IMR-90 (cell line): Measurements from ENCODE around the gene UBA1.

Source experiments
- BHLHE40 ChIP-seq: fragments of 150-350 bp; IDR thresholded peaks from 2 replicates; pipeline ENCODE4 v1.6.1; 2016; ENCODE audit warnings: mild to moderate bottlenecking, low read depth, low read length
- MAFK ChIP-seq: IDR thresholded peaks from 2 replicates; pipeline ENCODE4 v1.6.1; 2012; ENCODE audit warnings: low read depth, low read length, improper control_type of control experiment
- POLR2A ChIP-seq: IDR thresholded peaks from 2 replicates; pipeline ENCODE4 v1.6.1; 2012; ENCODE audit warnings: mild to moderate bottlenecking, low read depth, low read length
- RAD21 ChIP-seq: IDR thresholded peaks from 2 replicates; pipeline ENCODE4 v1.6.1; 2012; ENCODE audit warnings: low read length, improper control_type of control experiment
- RCOR1 ChIP-seq: IDR thresholded peaks from 2 replicates; pipeline ENCODE4 v1.6.1; 2012; ENCODE audit warnings: mild to moderate bottlenecking, low read length, improper control_type of control experiment; ENCODE audit not compliant: insufficient replicate concordance
- RFX5 ChIP-seq: IDR thresholded peaks from 2 replicates; pipeline ENCODE4 v1.8.0; 2012; ENCODE audit warnings: low read depth, mild to moderate bottlenecking, low read length, moderate library complexity
- SMC3 ChIP-seq: fragments of 150-350 bp; IDR thresholded peaks from 2 replicates; pipeline ENCODE4 v1.6.1; 2016; ENCODE audit warnings: low read depth, mild to moderate bottlenecking, antibody characterized with exemption, low read length, moderate library complexity
- TF ChIP-seq, protein P1 (sequence below): conservative IDR thresholded peaks from 2 replicates; pipeline ENCODE4 v1.5.1; 2012; ENCODE audit warnings: mild to moderate bottlenecking, low read depth, low read length, improper control_type of control experiment
- TF ChIP-seq, protein P2 (sequence below): fragments of 150-350 bp; IDR thresholded peaks from 2 replicates; pipeline ENCODE4 v1.6.1; 2017; ENCODE audit warnings: mild to moderate bottlenecking, antibody characterized with exemption, low read length, low read depth

DNA sequence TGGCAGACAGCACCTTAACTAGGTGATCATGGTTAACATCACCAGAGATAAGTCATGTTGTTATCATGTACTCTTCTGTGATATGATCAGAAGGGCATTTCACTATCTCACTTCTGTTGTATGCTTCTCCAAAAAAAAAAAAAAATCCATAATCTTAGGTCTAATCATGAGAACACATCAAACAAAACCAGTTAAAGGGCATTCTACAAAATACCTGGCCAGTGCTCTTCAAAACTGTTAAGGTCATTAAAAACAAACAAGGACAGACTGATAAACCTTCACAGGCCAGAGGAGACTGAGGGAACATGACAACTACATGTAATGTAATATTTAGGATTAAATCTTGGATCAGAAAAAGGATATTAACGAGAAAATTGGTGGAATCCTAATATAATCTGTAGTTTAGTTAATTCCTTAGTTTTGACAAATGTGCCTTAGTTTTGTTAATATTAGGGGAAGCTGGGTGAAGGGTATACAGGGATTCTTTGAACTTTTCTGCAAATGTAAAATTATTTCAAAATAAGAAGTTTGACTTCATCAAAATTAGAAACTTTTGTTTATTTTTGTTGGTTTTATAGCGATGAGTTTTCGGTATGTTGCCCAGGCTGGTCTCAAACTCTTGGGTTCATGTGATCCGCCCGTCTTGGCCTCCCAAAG is 30.6 kb upstream of the UBA1 start:
- TF ChIP-seq, protein P1, sequence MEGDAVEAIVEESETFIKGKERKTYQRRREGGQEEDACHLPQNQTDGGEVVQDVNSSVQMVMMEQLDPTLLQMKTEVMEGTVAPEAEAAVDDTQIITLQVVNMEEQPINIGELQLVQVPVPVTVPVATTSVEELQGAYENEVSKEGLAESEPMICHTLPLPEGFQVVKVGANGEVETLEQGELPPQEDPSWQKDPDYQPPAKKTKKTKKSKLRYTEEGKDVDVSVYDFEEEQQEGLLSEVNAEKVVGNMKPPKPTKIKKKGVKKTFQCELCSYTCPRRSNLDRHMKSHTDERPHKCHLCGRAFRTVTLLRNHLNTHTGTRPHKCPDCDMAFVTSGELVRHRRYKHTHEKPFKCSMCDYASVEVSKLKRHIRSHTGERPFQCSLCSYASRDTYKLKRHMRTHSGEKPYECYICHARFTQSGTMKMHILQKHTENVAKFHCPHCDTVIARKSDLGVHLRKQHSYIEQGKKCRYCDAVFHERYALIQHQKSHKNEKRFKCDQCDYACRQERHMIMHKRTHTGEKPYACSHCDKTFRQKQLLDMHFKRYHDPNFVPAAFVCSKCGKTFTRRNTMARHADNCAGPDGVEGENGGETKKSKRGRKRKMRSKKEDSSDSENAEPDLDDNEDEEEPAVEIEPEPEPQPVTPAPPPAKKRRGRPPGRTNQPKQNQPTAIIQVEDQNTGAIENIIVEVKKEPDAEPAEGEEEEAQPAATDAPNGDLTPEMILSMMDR, result no peak
- TF ChIP-seq RAD21 (no peak), BHLHE40 (no peak), RFX5 (no peak), POLR2A (no peak), SMC3 (no peak), RCOR1 (no peak), MAFK (no peak)
- TF ChIP-seq, protein P2, sequence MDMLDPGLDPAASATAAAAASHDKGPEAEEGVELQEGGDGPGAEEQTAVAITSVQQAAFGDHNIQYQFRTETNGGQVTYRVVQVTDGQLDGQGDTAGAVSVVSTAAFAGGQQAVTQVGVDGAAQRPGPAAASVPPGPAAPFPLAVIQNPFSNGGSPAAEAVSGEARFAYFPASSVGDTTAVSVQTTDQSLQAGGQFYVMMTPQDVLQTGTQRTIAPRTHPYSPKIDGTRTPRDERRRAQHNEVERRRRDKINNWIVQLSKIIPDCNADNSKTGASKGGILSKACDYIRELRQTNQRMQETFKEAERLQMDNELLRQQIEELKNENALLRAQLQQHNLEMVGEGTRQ, result no peak
